A673 (cell line): ENCODE data around the gene SHE. TPM values are rescaled to one million over a fixed set of nuclear protein-coding genes. Genes with fewer than 3 reads are reported as not detected.
A peak's percentile ranks its signal among the peaks of the same experiment; 100 is the strongest.

Experiments used
- BruUV-seq: library from RNA; stranded (reverse); fragments of 400-500 nt; replicated peaks from 2 replicates; lab custom pipeline; 2021; lab: Mats Ljungman, UMichigan
- CTCF ChIA-PET: fragments of 300-600 bp; sonication (Branson Sonifier 250); formaldehyde crosslinking; loops from one replicate; lab custom pipeline; 2022; ENCODE audit warnings: antibody characterized with exemption; lab: Charles Lee
- POLR2A ChIA-PET: fragments of 300-600 bp; sonication (Branson Sonifier 250); formaldehyde crosslinking; loops from one replicate; lab custom pipeline; 2022; ENCODE audit warnings: antibody characterized with exemption; ENCODE audit not compliant: low non-redundant PET; lab: Charles Lee
- DNase-seq: peaks from one replicate; pipeline ENCODE4 v3.0.0-alpha.2; 2015; ENCODE audit warnings: low spot score
- H3K27ac ChIP-seq: fragments of 200-600 bp; sonication (generic); 2 replicates; pipeline ENCODE4 v1.5.1; 2016; ENCODE audit warnings: mixed run types, low read depth, mild to moderate bottlenecking, mixed read lengths, antibody characterized with exemption, low read length; ENCODE audit not compliant: poor library complexity, severe bottlenecking
- H3K27me3 ChIP-seq: fragments of 200-600 bp; sonication (generic); replicated peaks from 2 replicates; pipeline ENCODE4 v1.6.1; 2017; ENCODE audit warnings: mixed run types, low read depth, mild to moderate bottlenecking, mixed read lengths, antibody characterized with exemption, low read length; ENCODE audit not compliant: insufficient read depth, poor library complexity
- H3K36me3 ChIP-seq: fragments of 200-600 bp; sonication (generic); 2 replicates; pipeline ENCODE4 v1.6.1; 2016; ENCODE audit warnings: mixed run types, mild to moderate bottlenecking, mixed read lengths, antibody characterized with exemption, low read length; ENCODE audit not compliant: insufficient read depth, poor library complexity, severe bottlenecking
- H3K4me1 ChIP-seq: fragments of 200-600 bp; sonication (generic); 2 replicates; pipeline ENCODE4 v1.6.1; 2017; ENCODE audit warnings: mixed run types, mild to moderate bottlenecking, mixed read lengths, antibody characterized with exemption, low read length; ENCODE audit not compliant: insufficient read depth, poor library complexity, severe bottlenecking
- H3K4me3 ChIP-seq: fragments of 200-600 bp; sonication (generic); 2 replicates; pipeline ENCODE4 v1.5.1; 2016; ENCODE audit warnings: low read depth, mixed run types, mild to moderate bottlenecking, mixed read lengths, low read length; ENCODE audit not compliant: poor library complexity, severe bottlenecking
- H3K9me3 ChIP-seq: fragments of 200-600 bp; sonication (generic); 2 replicates; pipeline ENCODE4 v1.6.1; 2016; ENCODE audit warnings: mixed run types, low read depth, mild to moderate bottlenecking, mixed read lengths, antibody characterized with exemption, low read length; ENCODE audit not compliant: poor library complexity, severe bottlenecking
- EZH2 ChIP-seq: fragments of 200-600 bp; sonication (generic); IDR thresholded peaks from 2 replicates; pipeline ENCODE4 v1.6.1; 2017; ENCODE audit warnings: borderline replicate concordance, low read depth, mild to moderate bottlenecking, mixed read lengths, antibody characterized with exemption, low read length; ENCODE audit not compliant: poor library complexity, severe bottlenecking
- intact Hi-C: fragments of 100-400 bp; cut with micrococcal nuclease; formaldehyde crosslinking; loops from one replicate; pipeline ENCODE4 v1.10.0; 2022; ENCODE audit not compliant: unreplicated experiment
- total RNA-seq: library from RNA; stranded (reverse); gene quantifications from 2 replicates; pipeline ENCODE4 v1.2.3, GENCODE V29; 2021
- TF ChIP-seq, protein P1 (sequence below): fragments of 300-800, 200-600 bp; sonication (generic); conservative IDR thresholded peaks from 2 replicates; pipeline ENCODE4 v1.5.1; 2017; ENCODE audit warnings: low read depth, mild to moderate bottlenecking, antibody characterized with exemption, low read length, moderate library complexity, mixed read lengths

Gene SHE
- total RNA-seq, 1 experiment from 2014 or later: 0.04 TPM

DNA sequence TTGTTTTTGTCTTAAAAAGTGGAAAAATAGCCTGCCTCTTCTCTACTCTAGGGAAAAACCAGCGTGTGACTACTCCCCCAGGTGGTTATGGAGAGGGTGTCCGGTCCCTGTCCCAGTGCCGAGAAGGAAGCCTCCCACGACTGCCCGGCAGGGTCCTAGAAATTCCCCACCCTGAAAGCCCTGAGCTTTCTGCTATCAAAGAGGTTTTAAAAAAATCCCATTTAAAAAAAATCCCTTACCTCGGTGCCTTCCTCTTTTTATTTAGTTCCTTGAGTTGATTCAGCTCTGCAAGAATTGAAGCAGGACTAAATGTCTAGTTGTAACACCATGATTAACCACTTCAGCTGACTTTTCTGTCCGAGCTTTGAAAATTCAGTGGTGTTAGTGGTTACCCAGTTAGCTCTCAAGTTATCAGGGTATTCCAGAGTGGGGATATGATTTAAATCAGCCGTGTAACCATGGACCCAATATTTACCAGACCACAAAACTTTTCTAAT is 35.2 kb downstream of the SHE start:
- POLR2A ChIA-PET: no interaction called here
- TF ChIP-seq, protein P1, sequence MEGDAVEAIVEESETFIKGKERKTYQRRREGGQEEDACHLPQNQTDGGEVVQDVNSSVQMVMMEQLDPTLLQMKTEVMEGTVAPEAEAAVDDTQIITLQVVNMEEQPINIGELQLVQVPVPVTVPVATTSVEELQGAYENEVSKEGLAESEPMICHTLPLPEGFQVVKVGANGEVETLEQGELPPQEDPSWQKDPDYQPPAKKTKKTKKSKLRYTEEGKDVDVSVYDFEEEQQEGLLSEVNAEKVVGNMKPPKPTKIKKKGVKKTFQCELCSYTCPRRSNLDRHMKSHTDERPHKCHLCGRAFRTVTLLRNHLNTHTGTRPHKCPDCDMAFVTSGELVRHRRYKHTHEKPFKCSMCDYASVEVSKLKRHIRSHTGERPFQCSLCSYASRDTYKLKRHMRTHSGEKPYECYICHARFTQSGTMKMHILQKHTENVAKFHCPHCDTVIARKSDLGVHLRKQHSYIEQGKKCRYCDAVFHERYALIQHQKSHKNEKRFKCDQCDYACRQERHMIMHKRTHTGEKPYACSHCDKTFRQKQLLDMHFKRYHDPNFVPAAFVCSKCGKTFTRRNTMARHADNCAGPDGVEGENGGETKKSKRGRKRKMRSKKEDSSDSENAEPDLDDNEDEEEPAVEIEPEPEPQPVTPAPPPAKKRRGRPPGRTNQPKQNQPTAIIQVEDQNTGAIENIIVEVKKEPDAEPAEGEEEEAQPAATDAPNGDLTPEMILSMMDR: peak; percentile 29; the same call in 1 of the 2 replicates
- TF ChIP-seq EZH2: no peak

DNA sequence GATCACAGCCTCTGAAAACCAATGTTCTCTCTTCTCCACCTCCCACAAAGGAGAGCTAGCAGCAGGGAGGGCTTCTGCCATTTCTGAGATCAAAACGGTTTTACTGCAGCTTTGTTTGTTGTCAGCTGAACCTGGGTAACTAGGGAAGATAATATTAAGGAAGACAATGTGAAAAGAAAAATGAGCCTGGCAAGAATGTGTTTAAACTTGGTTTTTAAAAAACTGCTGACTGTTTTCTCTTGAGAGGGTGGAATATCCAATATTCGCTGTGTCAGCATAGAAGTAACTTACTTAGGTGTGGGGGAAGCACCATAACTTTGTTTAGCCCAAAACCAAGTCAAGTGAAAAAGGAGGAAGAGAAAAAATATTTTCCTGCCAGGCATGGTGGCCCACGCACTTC is 36.0 kb downstream of the SHE start:
- no TSS peak for BruUV-seq
- POLR2A ChIA-PET: no interaction called here

More for the DNA sequence above, 35.2 kb downstream of the SHE start:
- CTCF ChIA-PET: no interaction called here
- no peak overlapping the region for H3K4me3 ChIP-seq
- H3K36me3 ChIP-seq: no peaks in the 10 kb centered on the region
- intact Hi-C loops: no loop called here
- peak; percentile 24 for DNase-seq
- BruUV-seq: no TSS peak
- H3K4me1 ChIP-seq: peaks cover 17% of the 10 kb centered on the region
- no peak overlapping the region for H3K27ac ChIP-seq
- H3K9me3 ChIP-seq: no peaks in the 10 kb centered on the region
- no peaks in the 10 kb centered on the region for H3K27me3 ChIP-seq

DNA sequence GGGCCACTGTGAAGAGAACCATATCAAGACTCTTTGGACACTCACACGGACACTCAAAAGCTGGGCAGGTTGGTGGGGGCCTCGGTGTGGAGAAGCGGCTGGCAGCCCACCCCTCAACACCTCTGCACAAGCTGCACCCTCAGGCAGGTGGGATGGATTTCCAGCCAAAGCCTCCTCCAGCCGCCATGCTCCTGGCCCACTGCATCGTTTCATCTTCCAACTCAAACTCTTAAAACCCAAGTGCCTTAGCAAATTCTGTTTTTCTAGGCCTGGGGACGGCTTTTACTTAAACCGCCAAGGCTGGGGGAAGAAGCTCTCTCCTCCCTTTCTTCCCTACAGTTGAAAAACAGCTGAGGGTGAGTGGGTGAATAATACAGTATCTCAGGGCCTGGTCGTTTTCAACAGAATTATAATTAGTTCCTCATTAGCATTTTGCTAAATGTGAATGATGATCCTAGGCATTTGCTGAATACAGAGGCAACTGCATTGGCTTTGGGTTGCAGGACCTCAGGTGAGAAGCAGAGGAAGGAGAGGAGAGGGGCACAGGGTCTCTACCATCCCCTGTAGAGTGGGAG is 36.5 kb downstream of the SHE start:
- CTCF ChIA-PET: interaction anchor here (0.6 kb wide), 1 partner anchor 807 kb away, joined by 8 read pairs; the partner anchor contains the start of gene CLK2
- TF ChIP-seq, protein P1: no peak
- TF ChIP-seq EZH2: no peak
- DNase-seq: no peak
- H3K4me1 ChIP-seq: peaks cover 17% of the 10 kb centered on the region
- peak overlapping the region; percentile 9 for H3K27ac ChIP-seq
- no TSS peak for BruUV-seq
- intact Hi-C loops: no loop called here
- POLR2A ChIA-PET: no interaction called here
- no peaks in the 10 kb centered on the region for H3K36me3 ChIP-seq
- no peak overlapping the region for H3K4me3 ChIP-seq
- H3K9me3 ChIP-seq: no peaks in the 10 kb centered on the region
- H3K27me3 ChIP-seq: no peaks in the 10 kb centered on the region

More for the DNA sequence above, 36.0 kb downstream of the SHE start:
- peaks cover 17% of the 10 kb centered on the region for H3K4me1 ChIP-seq
- H3K36me3 ChIP-seq: no peaks in the 10 kb centered on the region
- DNase-seq: no peak
- H3K27me3 ChIP-seq: no peaks in the 10 kb centered on the region
- TF ChIP-seq, protein P1: no peak
- no peak for TF ChIP-seq EZH2
- H3K9me3 ChIP-seq: no peaks in the 10 kb centered on the region
- intact Hi-C loops: no loop called here
- CTCF ChIA-PET: interaction anchor here (0.6 kb wide), 2 partner anchors 16 to 807 kb away, joined by 4 to 8 read pairs; partner anchors contain the start of gene CLK2
- peak overlapping the region; percentile 9 for H3K27ac ChIP-seq
- H3K4me3 ChIP-seq: no peak overlapping the region
